PC-3 (cell line): ENCODE results near the gene HUNK. TPM values are rescaled to one million over a fixed set of nuclear protein-coding genes. Genes with fewer than 3 reads are reported as not detected.

ENCODE experiments used
- ATAC-seq: fragments of 200-7000 bp; cut with Tn5 transposase; 2 replicates; pipeline ENCODE4 v1.9.1; 2020; ENCODE audit warnings: mild to moderate bottlenecking, moderate library complexity
- BruUV-seq: library from RNA; stranded (reverse); fragments of 400-500 nt; replicated peaks from 2 replicates; lab custom pipeline; 2021; lab: Mats Ljungman, UMichigan
- CTCF ChIA-PET: fragments of 300-600 bp; sonication (Branson Sonifier 250); formaldehyde crosslinking; loops from one replicate; lab custom pipeline; 2022; ENCODE audit warnings: antibody characterized with exemption; lab: Charles Lee
- POLR2A ChIA-PET: fragments of 300-600 bp; sonication (Branson Sonifier 250); formaldehyde crosslinking; loops from one replicate; lab custom pipeline; 2022; ENCODE audit warnings: antibody characterized with exemption; ENCODE audit not compliant: unreplicated experiment; lab: Charles Lee
- DNase-seq: peaks from one replicate; pipeline ENCODE4 v3.0.0-alpha.2; 2015
- H2AFZ ChIP-seq: fragments of 300-600 bp; sonication (generic); 2 replicates; pipeline ENCODE4 v1.6.0; 2016; ENCODE audit warnings: antibody characterized with exemption, low read length
- H3F3A ChIP-seq: fragments of 300-600 bp; sonication (generic); one replicate; pipeline ENCODE4 v1.6.0; 2017; ENCODE audit warnings: antibody characterized with exemption, low read length, control low read depth, mild to moderate bottlenecking; ENCODE audit not compliant: unreplicated experiment
- H3K27ac ChIP-seq: fragments of 300-600 bp; sonication (generic); 2 replicates; pipeline ENCODE4 v1.5.1; 2016; ENCODE audit warnings: mild to moderate bottlenecking, low read length
- H3K27me3 ChIP-seq: fragments of 300-600 bp; sonication (generic); 2 replicates; pipeline ENCODE4 v1.6.1; 2016; ENCODE audit warnings: low read length, mixed read lengths
- H3K36me3 ChIP-seq: fragments of 300-600 bp; sonication (generic); 2 replicates; pipeline ENCODE4 v1.6.1; 2016; ENCODE audit warnings: low read depth, mixed run types, low read length, mixed read lengths
- H3K4me1 ChIP-seq: fragments of 300-600 bp; sonication (generic); 2 replicates; pipeline ENCODE4 v1.5.1; 2016; ENCODE audit warnings: low read length; ENCODE audit not compliant: insufficient read depth
- H3K4me2 ChIP-seq: fragments of 300-600 bp; sonication (generic); 2 replicates; pipeline ENCODE4 v1.6.0; 2016; ENCODE audit warnings: low read length
- H3K4me3 ChIP-seq: fragments of 300-600 bp; sonication (generic); 2 replicates; pipeline ENCODE4 v1.5.1; 2016; ENCODE audit warnings: mild to moderate bottlenecking, low read length, mixed read lengths
- H3K79me2 ChIP-seq: fragments of 300-600 bp; sonication (generic); 2 replicates; pipeline ENCODE4 v1.6.1; 2017; ENCODE audit warnings: low read length, mixed read lengths
- H3K9ac ChIP-seq: fragments of 300-600 bp; sonication (generic); 2 replicates; pipeline ENCODE4 v1.6.0; 2016; ENCODE audit warnings: mild to moderate bottlenecking, low read length
- H3K9me2 ChIP-seq: fragments of 300-600 bp; sonication (generic); replicated peaks from 2 replicates; pipeline ENCODE4 v1.6.1; 2016; ENCODE audit warnings: mixed run types, low read length, mixed read lengths
- H3K9me3 ChIP-seq: fragments of 300-600 bp; sonication (generic); 2 replicates; pipeline ENCODE4 v1.6.1; 2016; ENCODE audit warnings: low read length, mixed read lengths
- H4K20me1 ChIP-seq: fragments of 300-600 bp; sonication (generic); 2 replicates; pipeline ENCODE4 v1.6.1; 2016; ENCODE audit warnings: low read length, mixed read lengths
- EZH2 ChIP-seq: fragments of 300-600 bp; sonication (generic); IDR thresholded peaks from one replicate; pipeline ENCODE4 v1.6.1; 2017; ENCODE audit warnings: antibody characterized with exemption, mild to moderate bottlenecking, low read length; ENCODE audit not compliant: unreplicated experiment
- EZH2phosphoT487 ChIP-seq: fragments of 300-600 bp; sonication (generic); IDR thresholded peaks from 2 replicates; pipeline ENCODE4 v1.6.1; 2018; ENCODE audit warnings: mild to moderate bottlenecking, antibody characterized with exemption, low read length, borderline replicate concordance
- intact Hi-C: fragments of 100-400 bp; cut with micrococcal nuclease; formaldehyde crosslinking; loops from 2 replicates; pipeline ENCODE4 v1.9.0; 2023
- total RNA-seq: library from RNA; depleted of rRNA; stranded (reverse); fragments of >200 nt; gene quantifications from 2 replicates; pipeline ENCODE4 v1.2.3, GENCODE V29; 2014
- TF ChIP-seq, protein P1 (sequence below): fragments of 300-600 bp; sonication (generic); conservative IDR thresholded peaks from 2 replicates; pipeline ENCODE4 v1.5.1; 2017; ENCODE audit warnings: antibody characterized with exemption, low read depth, mild to moderate bottlenecking, low read length

Gene HUNK
- total RNA-seq, 1 experiment from 2014 or later, result not detected

DNA sequence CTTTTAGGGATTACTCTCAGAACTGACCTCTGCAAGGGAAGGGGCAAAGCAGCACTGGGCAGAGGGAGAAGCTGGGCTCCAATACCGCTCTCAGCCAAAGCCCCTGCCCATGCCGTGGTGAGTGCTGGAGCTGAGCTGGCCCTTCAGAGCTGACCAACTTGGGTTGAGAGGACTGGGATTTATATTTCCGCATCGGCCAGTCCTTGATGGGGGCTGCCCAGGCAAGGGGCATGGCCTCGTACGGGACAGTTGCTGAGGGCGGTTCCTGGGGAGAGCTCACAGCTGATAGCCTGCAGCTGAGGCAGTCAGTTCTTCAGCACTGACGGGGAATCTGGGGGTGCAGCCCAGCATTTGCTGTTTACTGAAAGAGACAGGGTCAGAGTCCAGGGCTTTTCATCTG, 8.0 kb downstream of the HUNK start:
- Histone ChIP-seq H3K27me3 (peaks cover 63% of the 10 kb centered on the region), H3K27ac (no peak overlapping the region), H3K36me3 (no peaks in the 10 kb centered on the region), H3K4me1 (no peaks in the 10 kb centered on the region), H3K4me3 (no peak overlapping the region), H3K4me2 (no peak overlapping the region), H3F3A (no peaks in the 10 kb centered on the region), H4K20me1 (no peaks in the 10 kb centered on the region), H3K79me2 (no peaks in the 10 kb centered on the region), H3K9me2 (no peaks in the 10 kb centered on the region; the same call in 1 of the 2 replicates), H3K9me3 (no peaks in the 10 kb centered on the region), H3K9ac (no peak overlapping the region), H2AFZ (no peak overlapping the region)
- ChIA-PET POLR2A (no interaction called here), CTCF (no interaction called here)
- intact Hi-C loops, result no loop called here
- ATAC-seq (no peak), DNase-seq (no peak)
- no TSS peak for BruUV-seq
- TF ChIP-seq EZH2 (no peak), EZH2phosphoT487 (no peak)
- TF ChIP-seq, protein P1, sequence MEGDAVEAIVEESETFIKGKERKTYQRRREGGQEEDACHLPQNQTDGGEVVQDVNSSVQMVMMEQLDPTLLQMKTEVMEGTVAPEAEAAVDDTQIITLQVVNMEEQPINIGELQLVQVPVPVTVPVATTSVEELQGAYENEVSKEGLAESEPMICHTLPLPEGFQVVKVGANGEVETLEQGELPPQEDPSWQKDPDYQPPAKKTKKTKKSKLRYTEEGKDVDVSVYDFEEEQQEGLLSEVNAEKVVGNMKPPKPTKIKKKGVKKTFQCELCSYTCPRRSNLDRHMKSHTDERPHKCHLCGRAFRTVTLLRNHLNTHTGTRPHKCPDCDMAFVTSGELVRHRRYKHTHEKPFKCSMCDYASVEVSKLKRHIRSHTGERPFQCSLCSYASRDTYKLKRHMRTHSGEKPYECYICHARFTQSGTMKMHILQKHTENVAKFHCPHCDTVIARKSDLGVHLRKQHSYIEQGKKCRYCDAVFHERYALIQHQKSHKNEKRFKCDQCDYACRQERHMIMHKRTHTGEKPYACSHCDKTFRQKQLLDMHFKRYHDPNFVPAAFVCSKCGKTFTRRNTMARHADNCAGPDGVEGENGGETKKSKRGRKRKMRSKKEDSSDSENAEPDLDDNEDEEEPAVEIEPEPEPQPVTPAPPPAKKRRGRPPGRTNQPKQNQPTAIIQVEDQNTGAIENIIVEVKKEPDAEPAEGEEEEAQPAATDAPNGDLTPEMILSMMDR, result no peak

DNA sequence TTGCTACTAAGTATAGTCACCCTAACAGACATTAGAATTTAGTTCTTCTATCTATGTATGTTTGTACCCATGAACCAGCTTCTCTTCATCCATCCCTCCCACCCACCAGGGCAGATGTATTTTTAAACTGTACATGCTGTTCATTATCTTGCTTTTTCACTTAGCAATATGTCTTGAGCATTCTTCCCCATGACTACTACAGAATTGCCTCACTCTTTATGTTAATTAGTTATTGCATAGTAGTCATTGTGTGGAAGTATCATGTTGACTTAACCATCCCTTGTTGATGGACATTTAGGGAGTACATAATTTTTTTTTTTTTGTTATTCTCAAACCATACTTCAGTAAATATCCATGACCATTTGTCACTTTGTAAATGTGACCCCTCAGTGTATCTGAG, 9.9 kb downstream of the HUNK start:
- Histone ChIP-seq H3F3A (no peaks in the 10 kb centered on the region), H3K36me3 (no peaks in the 10 kb centered on the region), H2AFZ (no peak overlapping the region), H3K4me3 (no peak overlapping the region), H3K27ac (no peak overlapping the region), H3K4me1 (no peaks in the 10 kb centered on the region), H3K9ac (no peak overlapping the region), H4K20me1 (no peaks in the 10 kb centered on the region), H3K9me2 (no peaks in the 10 kb centered on the region; the same call in 1 of the 2 replicates), H3K4me2 (no peak overlapping the region), H3K9me3 (no peaks in the 10 kb centered on the region), H3K79me2 (no peaks in the 10 kb centered on the region), H3K27me3 (peaks cover 53% of the 10 kb centered on the region)
- ATAC-seq (no peak), DNase-seq (no peak)
- intact Hi-C loops, result no loop called here
- BruUV-seq, result no TSS peak
- ChIA-PET CTCF (no interaction called here), POLR2A (no interaction called here)
- TF ChIP-seq EZH2 (no peak), EZH2phosphoT487 (no peak)
- TF ChIP-seq, protein P1, result no peak

DNA sequence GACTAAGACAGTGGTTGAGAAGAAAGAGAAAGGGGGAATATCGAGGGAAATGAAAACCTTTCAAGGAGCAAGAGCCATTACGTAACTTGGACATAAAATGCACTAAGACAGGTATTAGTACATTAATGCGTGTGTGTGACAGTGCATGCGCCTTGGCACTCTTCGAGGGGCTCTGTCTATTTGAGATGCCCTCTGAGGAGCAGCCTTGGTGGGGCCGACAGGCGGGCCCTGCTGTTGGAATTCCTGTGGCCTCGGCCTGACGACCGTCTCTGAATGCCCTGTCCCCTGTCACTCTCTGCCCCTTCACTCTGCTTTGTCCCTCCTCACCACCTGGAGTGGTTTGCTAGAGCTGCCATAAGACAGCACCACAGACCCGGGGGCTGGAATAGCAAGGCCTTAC, 12.3 kb downstream of the HUNK start:
- no peak overlapping the region for H2AFZ ChIP-seq
- H3K9ac ChIP-seq, result no peak overlapping the region
- no peaks in the 10 kb centered on the region for H3K79me2 ChIP-seq
- no peak for TF ChIP-seq EZH2phosphoT487
- TF ChIP-seq, protein P1, result no peak
- TF ChIP-seq EZH2, result no peak
- no peak overlapping the region for H3K4me2 ChIP-seq
- no TSS peak for BruUV-seq
- ATAC-seq, result no peak
- no peaks in the 10 kb centered on the region for H3F3A ChIP-seq
- H4K20me1 ChIP-seq, result no peaks in the 10 kb centered on the region
- no peaks in the 10 kb centered on the region for H3K4me1 ChIP-seq
- no peak for DNase-seq
- H3K27ac ChIP-seq, result no peak overlapping the region
- H3K4me3 ChIP-seq, result no peak overlapping the region
- CTCF ChIA-PET, result no interaction called here
- H3K27me3 ChIP-seq, result peaks cover 35% of the 10 kb centered on the region
- no peaks in the 10 kb centered on the region; the same call in 1 of the 2 replicates for H3K9me2 ChIP-seq
- intact Hi-C loops, result no loop called here
- no peaks in the 10 kb centered on the region for H3K36me3 ChIP-seq
- H3K9me3 ChIP-seq, result no peaks in the 10 kb centered on the region
- POLR2A ChIA-PET, result no interaction called here
